Measurements from ENCODE around the gene TENT4A.

DNA sequence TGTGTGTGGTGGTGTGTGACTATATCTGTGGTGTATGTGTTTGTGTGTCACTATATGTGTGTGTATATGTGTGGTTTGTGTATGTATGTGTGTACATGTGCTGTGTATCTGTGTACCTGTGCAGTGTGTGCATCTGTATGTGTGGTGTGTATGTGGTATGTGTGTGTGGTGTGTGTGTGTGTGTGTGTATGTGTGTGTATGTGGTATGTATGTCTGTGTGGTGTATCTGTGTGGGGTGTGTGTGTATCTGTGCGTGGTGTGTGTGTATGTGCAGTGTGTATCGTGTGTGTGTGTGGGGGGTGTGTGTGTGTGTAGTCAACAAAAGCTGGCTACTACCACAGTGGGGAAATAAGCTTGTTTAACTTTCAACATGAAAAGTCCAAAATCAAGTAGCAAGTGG is 31.6 kb upstream of the TENT4A start:
- TF ChIP-seq, protein P1, sequence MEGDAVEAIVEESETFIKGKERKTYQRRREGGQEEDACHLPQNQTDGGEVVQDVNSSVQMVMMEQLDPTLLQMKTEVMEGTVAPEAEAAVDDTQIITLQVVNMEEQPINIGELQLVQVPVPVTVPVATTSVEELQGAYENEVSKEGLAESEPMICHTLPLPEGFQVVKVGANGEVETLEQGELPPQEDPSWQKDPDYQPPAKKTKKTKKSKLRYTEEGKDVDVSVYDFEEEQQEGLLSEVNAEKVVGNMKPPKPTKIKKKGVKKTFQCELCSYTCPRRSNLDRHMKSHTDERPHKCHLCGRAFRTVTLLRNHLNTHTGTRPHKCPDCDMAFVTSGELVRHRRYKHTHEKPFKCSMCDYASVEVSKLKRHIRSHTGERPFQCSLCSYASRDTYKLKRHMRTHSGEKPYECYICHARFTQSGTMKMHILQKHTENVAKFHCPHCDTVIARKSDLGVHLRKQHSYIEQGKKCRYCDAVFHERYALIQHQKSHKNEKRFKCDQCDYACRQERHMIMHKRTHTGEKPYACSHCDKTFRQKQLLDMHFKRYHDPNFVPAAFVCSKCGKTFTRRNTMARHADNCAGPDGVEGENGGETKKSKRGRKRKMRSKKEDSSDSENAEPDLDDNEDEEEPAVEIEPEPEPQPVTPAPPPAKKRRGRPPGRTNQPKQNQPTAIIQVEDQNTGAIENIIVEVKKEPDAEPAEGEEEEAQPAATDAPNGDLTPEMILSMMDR (IDR thresholded peaks at IDR 0.05): no peak
- no peak for TF ChIP-seq POLR2A (IDR thresholded peaks at IDR 0.05)
